Activated CD4-positive, alpha-beta memory T cell treated with anti-CD3 and anti-CD28 coated beads, Interleukin-2, amount 10 ng/mL, durations not matched to agents 7 days and 5 days (primary cell): ENCODE data around the gene DUS2. TPM values are rescaled to one million over a fixed set of nuclear protein-coding genes. Genes with fewer than 3 reads are reported as not detected.
"Not testable (repeated sequence)": the region's sequence is repeated elsewhere in the genome, so short reads cannot be mapped to it uniquely, and the experiment has no call there.

Experiments
- CTCF ChIA-PET: fragments of 350-600 bp; sonication (Branson Sonifier 250); formaldehyde crosslinking; loops from one replicate; lab custom pipeline; 2021; ENCODE audit warnings: antibody characterized with exemption, inconsistent platforms; lab: Charles Lee
- POLR2A ChIA-PET: fragments of 350-600 bp; sonication (Branson Sonifier 250); formaldehyde crosslinking; loops from one replicate; lab custom pipeline; 2021; ENCODE audit warnings: antibody characterized with exemption; lab: Charles Lee
- DNase-seq: peaks from one replicate; pipeline ENCODE4 v3.0.0-alpha.2; 2020
- H3K27ac Mint-ChIP-seq: one replicate; pipeline ENCODE4 v1.8.0; 2021; ENCODE audit warnings: mild to moderate bottlenecking, mixed read lengths
- H3K27me3 Mint-ChIP-seq: one replicate; pipeline ENCODE4 v1.8.0; 2021; ENCODE audit warnings: mixed read lengths
- H3K36me3 Mint-ChIP-seq: one replicate; pipeline ENCODE4 v1.8.0; 2021; ENCODE audit warnings: low read depth, mixed read lengths
- H3K4me1 Mint-ChIP-seq: one replicate; pipeline ENCODE4 v1.8.0; 2021; ENCODE audit warnings: mixed read lengths
- H3K4me3 Mint-ChIP-seq: one replicate; pipeline ENCODE4 v1.8.0; 2021; ENCODE audit warnings: mild to moderate bottlenecking, mixed read lengths
- H3K9me3 Mint-ChIP-seq: one replicate; pipeline ENCODE4 v1.8.0; 2021; ENCODE audit warnings: mixed read lengths
- total RNA-seq, 2 experiments: library from RNA; stranded (reverse); gene quantifications; one replicate each; pipeline ENCODE4 v1.2.3, GENCODE V29; 2021

DUS2 gene
- total RNA-seq, 2 experiments from 2014 or later = 23.8 to 24.4 TPM

- POLR2A ChIA-PET = not testable (repeated sequence)
Observed at GRCh38 chr16:68030108-68030507, 7.0 kb downstream of the DUS2 start.

GRCh38 chr16:68031951-68032350 lies 8.9 kb downstream of the DUS2 start:
- Mint-ChIP-seq H3K27me3 (no peaks in the 10 kb centered on the region), H3K4me3 (no peak overlapping the region), H3K9me3 (no peaks in the 10 kb centered on the region), H3K4me1 (peaks cover 31% of the 10 kb centered on the region), H3K36me3 (peaks cover 37% of the 10 kb centered on the region), H3K27ac (peak overlapping the region; percentile 81)
- POLR2A ChIA-PET = interaction anchor here (1.0 to 1.9 kb wide), 4 partner anchors 8 to 64 kb away, joined by 3 to 8 read pairs (median 5); partner anchors contain the start of genes DDX28, DUS2 and SLC12A4
- CTCF ChIA-PET = interaction anchor here (1.0 to 2.3 kb wide), 2 partner anchors 8 to 38 kb away, joined by 3 to 7 read pairs; no protein-coding TSS in a partner anchor
- DNase-seq = peak; percentile 42

More at GRCh38 chr16:68030108-68030507, 7.0 kb downstream of the DUS2 start:
- Mint-ChIP-seq H3K36me3 (peaks cover 42% of the 10 kb centered on the region), H3K4me1 (peaks cover 25% of the 10 kb centered on the region)
- not testable (repeated sequence) for H3K4me3 Mint-ChIP-seq, H3K9me3 Mint-ChIP-seq, DNase-seq, H3K27ac Mint-ChIP-seq, H3K27me3 Mint-ChIP-seq
- CTCF ChIA-PET = interaction anchor here (0.6 to 2.3 kb wide), 3 partner anchors 10 to 121 kb away, joined by 3 to 7 read pairs (median 3); no protein-coding TSS in a partner anchor

- Mint-ChIP-seq H3K4me3 (no peak overlapping the region), H3K4me1 (peaks cover 39% of the 10 kb centered on the region), H3K36me3 (peaks cover 32% of the 10 kb centered on the region), H3K27ac (peak overlapping the region; percentile 75), H3K9me3 (no peaks in the 10 kb centered on the region), H3K27me3 (no peaks in the 10 kb centered on the region)
- ChIA-PET CTCF (no interaction called here), POLR2A (interaction anchor here (0.6 to 1.9 kb wide), 4 partner anchors 10 to 851 kb away, joined by 3 to 8 read pairs (median 4); partner anchors contain the start of genes DDX28 and DUS2)
- DNase-seq = no peak
Observed at GRCh38 chr16:68033101-68033500, 10.0 kb downstream of the DUS2 start.

- Mint-ChIP-seq H3K9me3 (no peaks in the 10 kb centered on the region), H3K27me3 (no peaks in the 10 kb centered on the region), H3K36me3 (peaks cover 38% of the 10 kb centered on the region), H3K27ac (peak overlapping the region; percentile 15), H3K4me3 (no peak overlapping the region), H3K4me1 (peaks cover 48% of the 10 kb centered on the region)
- CTCF ChIA-PET = interaction anchor here (1.5 kb wide), 1 partner anchor 93 kb away, joined by 3 read pairs; no protein-coding TSS in a partner anchor
- DNase-seq = no peak
- POLR2A ChIA-PET = interaction anchor here (1.3 to 1.6 kb wide), 3 partner anchors 13 to 58 kb away, joined by 3 to 12 read pairs (median 3); partner anchors contain the start of genes DDX28, DUS2 and NFATC3
Observed at GRCh38 chr16:68035227-68035626, 12.1 kb downstream of the DUS2 start.

GRCh38 chr16:68037841-68038597 lies 14.9 kb downstream of the DUS2 start:
- POLR2A ChIA-PET = interaction anchor here (1.1 kb wide), 2 partner anchors 15 to 102 kb away, joined by 3 read pairs; partner anchors contain the start of genes DDX28, DUS2 and PSMB10
- DNase-seq = no peak
- H3K27me3 Mint-ChIP-seq = no peaks in the 10 kb centered on the region
- CTCF ChIA-PET = interaction anchor here (0.7 to 1.7 kb wide), 3 partner anchors 10 to 103 kb away, joined by 3 read pairs; no protein-coding TSS in a partner anchor
- peaks cover 24% of the 10 kb centered on the region for H3K36me3 Mint-ChIP-seq
- peaks cover 37% of the 10 kb centered on the region for H3K4me1 Mint-ChIP-seq
- H3K4me3 Mint-ChIP-seq = no peak overlapping the region
- no peaks in the 10 kb centered on the region for H3K9me3 Mint-ChIP-seq
- peak overlapping the region; percentile 61 for H3K27ac Mint-ChIP-seq

- Mint-ChIP-seq H3K27me3 (no peaks in the 10 kb centered on the region), H3K9me3 (no peaks in the 10 kb centered on the region), H3K4me3 (no peak overlapping the region), H3K4me1 (peaks cover 29% of the 10 kb centered on the region), H3K36me3 (peaks cover 26% of the 10 kb centered on the region), H3K27ac (peak overlapping the region; percentile 74)
- peak; percentile 91 for DNase-seq
- ChIA-PET POLR2A (interaction anchor here (0.6 to 2.4 kb wide), 11 partner anchors 9 to 157 kb away, joined by 3 to 16 read pairs (median 3); partner anchors contain the start of genes DDX28, DPEP2, DUS2 and PSMB10), CTCF (interaction anchor here (0.5 to 2.8 kb wide), 56 partner anchors 10 to 519 kb away, joined by 3 to 36 read pairs (median 4); partner anchors contain the start of genes DDX28, DPEP2, DPEP2NB and DUS2)
Observed at GRCh38 chr16:68040506-68041288, 17.6 kb downstream of the DUS2 start.

GRCh38 chr16:68041783-68042182 lies 18.7 kb downstream of the DUS2 start:
- CTCF ChIA-PET = interaction anchor here (0.6 to 2.8 kb wide), 14 partner anchors 14 to 183 kb away, joined by 3 to 15 read pairs (median 6); partner anchors contain the start of genes DPEP2NB and NRN1L
- Mint-ChIP-seq H3K27me3 (no peaks in the 10 kb centered on the region), H3K27ac (no peak overlapping the region), H3K9me3 (no peaks in the 10 kb centered on the region), H3K4me1 (peaks cover 25% of the 10 kb centered on the region), H3K4me3 (no peak overlapping the region), H3K36me3 (peaks cover 23% of the 10 kb centered on the region)
- DNase-seq = no peak
- POLR2A ChIA-PET = interaction anchor here (1.1 to 2.0 kb wide), 4 partner anchors 19 to 106 kb away, joined by 3 to 16 read pairs (median 4); partner anchors contain the start of genes DDX28, DPEP2, DUS2 and PSMB10

GRCh38 chr16:68046106-68046505 lies 23.0 kb downstream of the DUS2 start:
- H3K27ac Mint-ChIP-seq = no peak overlapping the region
- no peak overlapping the region for H3K4me3 Mint-ChIP-seq
- H3K27me3 Mint-ChIP-seq = no peaks in the 10 kb centered on the region
- ChIA-PET CTCF (interaction anchor here (0.6 to 1.1 kb wide), 3 partner anchors 18 to 618 kb away, joined by 3 read pairs; no protein-coding TSS in a partner anchor), POLR2A (interaction anchor here (0.6 kb wide), 1 partner anchor 1173 kb away, joined by 3 read pairs; no protein-coding TSS in a partner anchor)
- H3K4me1 Mint-ChIP-seq = no peaks in the 10 kb centered on the region
- H3K36me3 Mint-ChIP-seq = peaks cover 22% of the 10 kb centered on the region
- DNase-seq = no peak
- H3K9me3 Mint-ChIP-seq = no peaks in the 10 kb centered on the region

GRCh38 chr16:68047987-68048386 lies 24.9 kb downstream of the DUS2 start:
- Mint-ChIP-seq H3K27me3 (no peaks in the 10 kb centered on the region), H3K4me3 (no peak overlapping the region), H3K9me3 (no peaks in the 10 kb centered on the region), H3K36me3 (peaks cover 32% of the 10 kb centered on the region), H3K4me1 (no peaks in the 10 kb centered on the region), H3K27ac (no peak overlapping the region)
- DNase-seq = no peak
- CTCF ChIA-PET = interaction anchor here (0.5 to 0.7 kb wide), 2 partner anchors 10 to 64 kb away, joined by 3 read pairs; no protein-coding TSS in a partner anchor
- POLR2A ChIA-PET = interaction anchor here (1.4 kb wide), 1 partner anchor 112 kb away, joined by 4 read pairs; no protein-coding TSS in a partner anchor

- H3K27ac Mint-ChIP-seq = no peak overlapping the region
Observed at GRCh38 chr16:68049449-68049848, 26.4 kb downstream of the DUS2 start.

GRCh38 chr16:68055395-68055794 lies 32.3 kb downstream of the DUS2 start:
- ChIA-PET POLR2A (interaction anchor here (0.6 kb wide), 1 partner anchor 122 kb away, joined by 4 read pairs; no protein-coding TSS in a partner anchor), CTCF (interaction anchor here (0.9 to 1.0 kb wide), 3 partner anchors 15 to 239 kb away, joined by 3 read pairs; no protein-coding TSS in a partner anchor)
- Mint-ChIP-seq H3K4me3 (no peak overlapping the region), H3K9me3 (no peaks in the 10 kb centered on the region), H3K27ac (no peak overlapping the region), H3K27me3 (no peaks in the 10 kb centered on the region), H3K36me3 (peaks cover 60% of the 10 kb centered on the region), H3K4me1 (peaks cover 24% of the 10 kb centered on the region)
- DNase-seq = no peak

More at GRCh38 chr16:68049449-68049848, 26.4 kb downstream of the DUS2 start:
- Mint-ChIP-seq H3K9me3 (no peaks in the 10 kb centered on the region), H3K4me3 (no peak overlapping the region), H3K27me3 (no peaks in the 10 kb centered on the region), H3K4me1 (no peaks in the 10 kb centered on the region), H3K36me3 (peaks cover 38% of the 10 kb centered on the region)
- CTCF ChIA-PET = no interaction called here
- no peak for DNase-seq
- POLR2A ChIA-PET = no interaction called here
